ENCODE measurements around the gene RHOT1.
"Not testable (repeated sequence)": the region's sequence is repeated elsewhere in the genome, so short reads cannot be mapped to it uniquely, and the experiment has no call there.

RHOT1 gene

GRCh38 chr17:32160526-32160925 lies 18.2 kb downstream of the RHOT1 start:
- DNase-seq, result no peak

- DNase-seq, result no peak
Observed at GRCh38 chr17:32161029-32161428, 18.7 kb downstream of the RHOT1 start.

GRCh38 chr17:32161506-32162365 lies 19.4 kb downstream of the RHOT1 start:
- DNase-seq, result no peak

GRCh38 chr17:32174889-32175288 lies 32.6 kb downstream of the RHOT1 start:
- no peak for DNase-seq

- DNase-seq, result not testable (repeated sequence)
Observed at GRCh38 chr17:32178679-32179078, 36.4 kb downstream of the RHOT1 start.

GRCh38 chr17:32179103-32179502 lies 36.8 kb downstream of the RHOT1 start:
- not testable (repeated sequence) for DNase-seq

- not testable (repeated sequence) for DNase-seq
Observed at GRCh38 chr17:32179526-32179925, 37.2 kb downstream of the RHOT1 start.

GRCh38 chr17:32180262-32180661 lies 38.0 kb downstream of the RHOT1 start:
- DNase-seq, result not testable (repeated sequence)

- no peak for DNase-seq
Observed at GRCh38 chr17:32185875-32186274, 43.6 kb downstream of the RHOT1 start.

- no peak for DNase-seq
Observed at GRCh38 chr17:32187271-32187670, 45.0 kb downstream of the RHOT1 start.

GRCh38 chr17:32189343-32189742 lies 47.0 kb downstream of the RHOT1 start:
- DNase-seq, result no peak

- no peak for DNase-seq
Observed at GRCh38 chr17:32191306-32191705, 49.0 kb downstream of the RHOT1 start.

- DNase-seq, result no peak
Observed at GRCh38 chr17:32192379-32192778, 50.1 kb downstream of the RHOT1 start.

- no peak for DNase-seq
Observed at GRCh38 chr17:32197987-32198386, 55.7 kb downstream of the RHOT1 start.

- DNase-seq, result no peak
Observed at GRCh38 chr17:32206861-32207260, 64.6 kb downstream of the RHOT1 start.

GRCh38 chr17:32208436-32208835 lies 66.1 kb downstream of the RHOT1 start:
- DNase-seq, result no peak

- no peak for DNase-seq
Observed at GRCh38 chr17:32209608-32210007, 67.3 kb downstream of the RHOT1 start.

- DNase-seq, result no peak
Observed at GRCh38 chr17:32211671-32212070, 69.4 kb downstream of the RHOT1 start.

GRCh38 chr17:32215696-32216095 lies 73.4 kb downstream of the RHOT1 start:
- DNase-seq, result no peak

- DNase-seq, result no peak
Observed at GRCh38 chr17:32222621-32223020, 80.3 kb downstream of the RHOT1 start.

- no peak for DNase-seq
Observed at GRCh38 chr17:32223703-32224102, 81.4 kb downstream of the RHOT1 start.

- DNase-seq, result no peak
Observed at GRCh38 chr17:32226886-32227285, 84.6 kb downstream of the RHOT1 start.

- DNase-seq, result no peak
Observed at GRCh38 chr17:32227910-32228309, 85.6 kb downstream of the RHOT1 start.

GRCh38 chr17:32235588-32235987 lies 93.3 kb downstream of the RHOT1 start:
- no peak for DNase-seq

- no peak for DNase-seq
Observed at GRCh38 chr17:32239456-32239855, 97.2 kb downstream of the RHOT1 start.

Measured in NCI-H2029 (cell line).